Vagina (tissue), 2 donors: ENCODE data around the gene NHSL2.

Source experiments
- POLR2A ChIP-seq, 2 donors: fragments of 450-650 bp; IDR thresholded peaks; one replicate each; pipeline ENCODE4 v1.6.1; 2017; ENCODE audit warnings: antibody characterized with exemption in 2 of 2, mild to moderate bottlenecking in 2 of 2, moderate library complexity in 2 of 2
- POLR2AphosphoS5 ChIP-seq, 2 donors: sonication (generic); formaldehyde crosslinking; IDR thresholded peaks; one replicate each; pipeline ENCODE4 v1.9.0; 2017; ENCODE audit warnings: antibody characterized with exemption in 2 of 2, mild to moderate bottlenecking in 2 of 2, low read depth in 1 of 2; ENCODE audit not compliant: insufficient read depth in 1 of 2
- TF ChIP-seq, protein P1 (sequence below), 3 experiments: fragments of 450-650 bp in 2 of 3; fragments of 200-600 bp in 1 of 3; sonication (generic) in 1 of 3; IDR thresholded peaks; one replicate each; pipeline ENCODE4 v1.5.1; 2017 to 2019; ENCODE audit warnings: antibody characterized with exemption in 3 of 3, mild to moderate bottlenecking in 2 of 3, moderate library complexity in 2 of 3

DNA sequence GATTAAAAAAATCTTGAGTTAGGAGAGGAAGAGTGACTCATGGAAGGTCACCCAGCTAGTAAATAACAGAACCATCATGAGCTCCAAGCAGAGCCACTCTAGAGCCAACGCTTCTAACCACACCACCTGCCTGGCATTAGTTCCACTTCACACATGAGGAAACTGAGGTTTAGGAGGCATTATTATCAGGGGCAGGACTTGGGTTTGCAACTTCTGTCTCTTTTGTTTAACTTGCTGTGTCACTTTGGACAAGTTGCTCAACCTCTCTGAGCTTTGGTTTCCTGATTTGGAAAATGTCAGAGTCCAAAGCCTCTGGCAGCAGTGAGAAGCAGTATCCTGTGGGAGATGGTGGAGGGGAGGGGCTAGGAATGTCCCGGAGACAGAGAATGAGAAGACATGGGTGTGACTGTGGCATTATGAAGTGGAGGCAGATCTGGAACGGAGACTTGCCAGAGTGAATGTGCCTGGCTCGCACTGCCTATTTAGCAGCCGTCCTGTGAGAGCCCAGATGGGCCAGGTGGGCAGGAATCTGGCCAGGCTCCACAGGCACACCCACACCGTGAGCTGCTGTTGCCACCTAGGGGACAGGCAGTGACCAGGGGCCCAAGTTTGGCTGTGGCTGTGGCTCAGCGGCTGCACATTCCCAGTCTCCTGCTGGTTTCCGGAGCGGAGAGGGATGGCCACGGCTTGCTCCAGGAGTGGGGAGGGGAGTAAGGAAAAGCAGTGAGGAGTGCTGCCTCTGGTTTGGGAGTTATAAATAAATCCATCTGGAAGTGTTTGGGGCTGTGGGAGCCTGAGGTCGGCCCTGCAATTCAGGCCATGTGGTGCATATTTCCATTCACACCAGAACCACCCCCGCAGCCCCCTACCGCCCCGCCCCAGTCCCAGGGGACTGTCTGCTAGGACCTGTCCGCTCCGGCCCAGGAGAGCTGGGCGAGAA, 93.4 kb downstream of the NHSL2 start:
- TF ChIP-seq, protein P1, sequence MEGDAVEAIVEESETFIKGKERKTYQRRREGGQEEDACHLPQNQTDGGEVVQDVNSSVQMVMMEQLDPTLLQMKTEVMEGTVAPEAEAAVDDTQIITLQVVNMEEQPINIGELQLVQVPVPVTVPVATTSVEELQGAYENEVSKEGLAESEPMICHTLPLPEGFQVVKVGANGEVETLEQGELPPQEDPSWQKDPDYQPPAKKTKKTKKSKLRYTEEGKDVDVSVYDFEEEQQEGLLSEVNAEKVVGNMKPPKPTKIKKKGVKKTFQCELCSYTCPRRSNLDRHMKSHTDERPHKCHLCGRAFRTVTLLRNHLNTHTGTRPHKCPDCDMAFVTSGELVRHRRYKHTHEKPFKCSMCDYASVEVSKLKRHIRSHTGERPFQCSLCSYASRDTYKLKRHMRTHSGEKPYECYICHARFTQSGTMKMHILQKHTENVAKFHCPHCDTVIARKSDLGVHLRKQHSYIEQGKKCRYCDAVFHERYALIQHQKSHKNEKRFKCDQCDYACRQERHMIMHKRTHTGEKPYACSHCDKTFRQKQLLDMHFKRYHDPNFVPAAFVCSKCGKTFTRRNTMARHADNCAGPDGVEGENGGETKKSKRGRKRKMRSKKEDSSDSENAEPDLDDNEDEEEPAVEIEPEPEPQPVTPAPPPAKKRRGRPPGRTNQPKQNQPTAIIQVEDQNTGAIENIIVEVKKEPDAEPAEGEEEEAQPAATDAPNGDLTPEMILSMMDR (IDR thresholded peaks at IDR 0.05) = no peak
- no peak for TF ChIP-seq POLR2A (IDR thresholded peaks at IDR 0.05)
- no peak for TF ChIP-seq POLR2AphosphoS5 (IDR thresholded peaks at IDR 0.05; ENCODE audit: insufficient read depth in 1 of 2, low read depth in 1 of 2)
